ENCODE data around the gene GNB5. TPM values are rescaled to one million over a fixed set of nuclear protein-coding genes. Genes with fewer than 3 reads are reported as not detected.
"Not testable (repeated sequence)": the region's sequence is repeated elsewhere in the genome, so short reads cannot be mapped to it uniquely, and the experiment has no call there.

GNB5 gene
- total RNA-seq, 2 experiments from 2014 or later = 28.5 to 34.2 TPM

- POLR2A ChIA-PET = no interaction called here
- no peaks in the 10 kb centered on the region for H3K36me3 Mint-ChIP-seq (ENCODE audit: low read depth)
- peaks cover 4% of the 10 kb centered on the region for H3K27me3 Mint-ChIP-seq
- CTCF ChIA-PET = interaction anchor here (1.0 kb wide), 1 partner anchor 20 kb away, joined by 3 read pairs; no protein-coding TSS in a partner anchor
- no peak overlapping the region for H3K27ac Mint-ChIP-seq
- H3K4me1 Mint-ChIP-seq = no peaks in the 10 kb centered on the region
- no peak for DNase-seq
- H3K4me3 Mint-ChIP-seq = no peak overlapping the region
- H3K9me3 Mint-ChIP-seq = peaks cover 2% of the 10 kb centered on the region
Observed at GRCh38 chr15:52098323-52098722, 92.9 kb downstream of the GNB5 start.

GRCh38 chr15:52097180-52097579 lies 94.0 kb downstream of the GNB5 start:
- no peak overlapping the region for H3K4me3 Mint-ChIP-seq
- H3K4me1 Mint-ChIP-seq = no peaks in the 10 kb centered on the region
- ChIA-PET POLR2A (no interaction called here), CTCF (no interaction called here)
- no peaks in the 10 kb centered on the region for H3K36me3 Mint-ChIP-seq (ENCODE audit: low read depth)
- DNase-seq = no peak
- H3K27ac Mint-ChIP-seq = no peak overlapping the region
- peaks cover 2% of the 10 kb centered on the region for H3K9me3 Mint-ChIP-seq
- peaks cover 4% of the 10 kb centered on the region for H3K27me3 Mint-ChIP-seq

DNA sequence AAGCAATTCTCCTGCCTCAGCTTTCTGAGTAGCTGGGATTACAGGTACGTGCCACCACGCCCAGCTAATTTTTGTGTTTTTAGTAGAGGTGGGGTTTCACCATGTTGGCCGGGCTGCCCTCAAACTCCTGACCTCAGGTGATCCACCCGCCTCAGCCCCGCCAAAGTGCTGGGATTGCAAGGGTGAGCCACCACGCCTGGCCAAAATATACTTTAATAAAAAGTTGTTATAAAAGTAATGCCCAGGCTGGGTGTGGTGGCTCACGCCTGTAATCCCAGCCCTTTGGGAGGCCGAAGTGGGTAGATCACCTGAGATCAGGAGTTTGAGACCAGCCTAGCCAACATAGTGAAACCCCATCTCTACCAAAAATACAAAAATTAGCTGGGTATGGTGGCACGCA lies 94.7 kb downstream of the GNB5 start:
- POLR2A ChIA-PET; H3K27ac Mint-ChIP-seq; H3K36me3 Mint-ChIP-seq (ENCODE audit: low read depth); H3K27me3 Mint-ChIP-seq; H3K9me3 Mint-ChIP-seq; CTCF ChIA-PET; DNase-seq; H3K4me1 Mint-ChIP-seq; H3K4me3 Mint-ChIP-seq: not testable (repeated sequence)

GRCh38 chr15:52095597-52096262 lies 95.5 kb downstream of the GNB5 start:
- ChIA-PET CTCF (no interaction called here), POLR2A (no interaction called here)
- H3K27ac Mint-ChIP-seq = no peak overlapping the region
- H3K4me1 Mint-ChIP-seq = no peaks in the 10 kb centered on the region
- H3K27me3 Mint-ChIP-seq = peaks cover 4% of the 10 kb centered on the region
- peaks cover 2% of the 10 kb centered on the region for H3K9me3 Mint-ChIP-seq
- no peaks in the 10 kb centered on the region for H3K36me3 Mint-ChIP-seq (ENCODE audit: low read depth)
- H3K4me3 Mint-ChIP-seq = no peak overlapping the region
- no peak for DNase-seq

GRCh38 chr15:52094811-52095584 lies 96.2 kb downstream of the GNB5 start:
- DNase-seq = no peak
- H3K9me3 Mint-ChIP-seq = peaks cover 7% of the 10 kb centered on the region
- H3K36me3 Mint-ChIP-seq (ENCODE audit: low read depth) = no peaks in the 10 kb centered on the region
- ChIA-PET CTCF (interaction anchor here (0.6 kb wide), 1 partner anchor 8 kb away, joined by 3 read pairs; no protein-coding TSS in a partner anchor), POLR2A (no interaction called here)
- H3K27ac Mint-ChIP-seq = no peak overlapping the region
- H3K4me1 Mint-ChIP-seq = no peaks in the 10 kb centered on the region
- peaks cover 9% of the 10 kb centered on the region for H3K27me3 Mint-ChIP-seq
- no peak overlapping the region for H3K4me3 Mint-ChIP-seq

DNA sequence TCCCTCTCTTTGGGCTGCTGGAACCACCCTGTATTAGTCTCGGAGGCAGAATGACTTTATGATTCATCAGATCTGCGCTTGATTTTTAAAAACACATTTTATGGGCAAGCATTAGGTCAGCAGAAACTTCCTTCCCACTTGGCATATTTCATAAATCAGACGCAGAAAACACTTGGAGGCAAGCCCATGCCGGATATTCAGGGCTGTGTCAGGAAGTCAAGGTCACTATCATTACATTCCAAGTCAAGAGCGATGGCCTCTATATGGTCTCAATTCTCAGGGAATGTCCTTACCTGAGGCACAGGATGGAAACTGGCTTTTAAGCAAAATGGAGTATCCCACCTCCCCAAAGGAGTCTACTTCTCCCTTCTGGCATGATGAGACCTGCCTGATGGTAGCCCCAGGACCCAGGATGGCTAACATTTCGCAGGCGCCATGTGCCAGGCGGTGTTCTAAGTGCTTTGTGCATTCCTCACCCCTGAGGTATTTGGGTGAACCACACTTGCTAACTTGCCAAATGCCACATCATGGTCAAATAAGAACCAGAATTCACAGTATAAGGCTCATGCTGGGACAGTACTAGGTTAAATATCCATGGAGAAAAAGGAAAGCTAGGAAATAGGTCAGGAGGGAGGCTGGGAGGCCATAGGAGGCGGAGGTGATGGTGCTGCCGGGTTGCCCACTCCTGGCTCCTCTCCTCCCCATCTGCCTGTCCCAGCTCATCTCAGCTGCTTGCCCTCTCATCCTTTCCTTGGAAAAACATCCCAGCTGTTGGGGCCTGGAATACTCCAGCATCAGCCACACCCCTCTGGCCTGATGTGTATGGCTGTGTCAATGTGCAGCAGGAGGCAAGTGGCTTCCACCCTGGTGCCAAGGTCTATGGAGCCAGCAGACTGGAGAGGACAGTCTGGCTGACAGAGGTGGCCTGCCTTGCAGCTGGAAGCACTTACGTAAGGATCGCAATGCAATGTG lies 97.4 kb downstream of the GNB5 start:
- POLR2A ChIA-PET = no interaction called here
- Mint-ChIP-seq H3K4me1 (no peaks in the 10 kb centered on the region), H3K27me3 (peaks cover 14% of the 10 kb centered on the region), H3K9me3 (peaks cover 12% of the 10 kb centered on the region), H3K36me3 (ENCODE audit: low read depth) (peaks cover 5% of the 10 kb centered on the region), H3K4me3 (no peak overlapping the region), H3K27ac (no peak overlapping the region)
- DNase-seq = no peak
- CTCF ChIA-PET = no interaction called here

DNA sequence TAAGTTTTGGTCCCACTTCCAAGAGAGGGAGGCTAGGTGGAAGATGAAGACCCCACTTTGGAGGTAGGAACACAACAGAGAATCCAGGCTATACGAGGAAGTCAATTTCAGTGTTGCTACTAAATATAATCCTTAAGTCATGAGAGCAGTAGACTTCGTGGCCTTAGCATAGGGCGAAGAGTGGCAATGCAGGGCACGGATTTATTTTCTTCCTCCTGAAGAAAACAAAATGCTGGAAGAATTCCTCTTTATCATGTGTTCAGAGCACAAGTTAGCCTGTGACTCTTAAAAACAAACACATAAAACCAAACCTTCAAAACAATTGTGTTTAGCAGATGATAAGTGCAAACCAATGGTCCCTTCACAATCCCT lies 98.0 kb downstream of the GNB5 start:
- peaks cover 12% of the 10 kb centered on the region for H3K9me3 Mint-ChIP-seq
- no peak for DNase-seq
- ChIA-PET CTCF (no interaction called here), POLR2A (no interaction called here)
- peaks cover 14% of the 10 kb centered on the region for H3K27me3 Mint-ChIP-seq
- no peak overlapping the region for H3K27ac Mint-ChIP-seq
- no peak overlapping the region for H3K4me3 Mint-ChIP-seq
- peaks cover 5% of the 10 kb centered on the region for H3K36me3 Mint-ChIP-seq (ENCODE audit: low read depth)
- no peaks in the 10 kb centered on the region for H3K4me1 Mint-ChIP-seq

DNA sequence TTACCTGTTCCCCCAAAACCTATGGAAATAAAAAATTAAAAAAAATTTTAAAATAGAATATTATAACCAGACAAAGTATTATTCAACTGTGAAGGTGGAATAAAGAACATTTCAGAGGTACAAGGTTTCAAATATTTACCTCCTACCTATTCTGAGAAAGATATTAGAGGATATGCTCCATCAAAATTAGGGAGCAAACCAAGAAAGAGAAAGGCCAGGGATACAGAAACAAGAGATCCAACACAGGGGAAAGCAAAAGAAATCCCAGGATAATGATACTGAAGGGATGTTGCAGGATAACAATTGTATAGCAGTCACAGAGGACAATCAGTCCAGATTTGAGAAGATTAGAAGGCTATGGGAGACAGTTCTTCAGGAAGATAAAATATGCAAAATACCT lies 101.0 kb downstream of the GNB5 start:
- Mint-ChIP-seq H3K9me3 (peaks cover 10% of the 10 kb centered on the region), H3K36me3 (ENCODE audit: low read depth) (peaks cover 5% of the 10 kb centered on the region), H3K27ac (no peak overlapping the region), H3K4me3 (no peak overlapping the region), H3K4me1 (no peaks in the 10 kb centered on the region), H3K27me3 (peaks cover 13% of the 10 kb centered on the region)
- POLR2A ChIA-PET = no interaction called here
- no peak for DNase-seq
- CTCF ChIA-PET = interaction anchor here (1.4 kb wide), 1 partner anchor 137 kb away, joined by 4 read pairs; no protein-coding TSS in a partner anchor

DNA sequence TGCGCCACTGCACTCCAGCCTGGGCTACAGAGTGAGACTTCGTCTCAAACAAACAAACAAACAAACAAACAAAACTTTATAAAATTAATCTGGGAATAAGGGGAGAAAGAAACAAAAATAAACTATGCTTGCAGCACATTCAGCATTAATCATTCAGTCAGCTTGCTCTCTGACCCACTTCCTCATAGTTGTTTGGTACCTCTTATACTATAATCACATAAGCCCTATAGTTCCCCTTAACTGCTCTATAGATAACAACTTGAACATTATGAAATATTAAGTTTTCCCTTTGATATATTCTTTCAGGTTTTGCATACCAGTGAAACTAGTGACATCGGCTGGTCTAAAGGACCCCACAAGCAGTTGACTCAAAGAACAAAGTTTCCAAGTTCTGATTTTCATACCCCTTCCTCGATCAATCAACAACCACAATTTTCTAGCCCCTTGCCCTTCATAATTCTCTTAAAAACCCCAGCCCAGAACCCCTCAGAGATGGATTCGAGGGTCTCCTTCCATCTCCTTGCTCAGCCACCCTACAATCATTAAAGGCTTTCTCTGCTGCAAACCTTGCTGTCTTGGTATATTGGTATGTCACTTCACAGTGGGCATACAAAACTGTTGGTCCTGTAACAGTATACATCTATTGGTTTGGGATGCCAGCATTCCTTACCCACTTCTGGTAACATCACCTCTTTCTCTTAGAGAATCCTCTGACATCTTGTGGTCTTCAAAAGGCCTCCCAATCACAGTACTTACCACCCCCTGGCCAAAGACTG lies 105.0 kb downstream of the GNB5 start:
- DNase-seq = no peak
- Mint-ChIP-seq H3K27ac (no peak overlapping the region), H3K4me1 (peaks cover 19% of the 10 kb centered on the region), H3K36me3 (ENCODE audit: low read depth) (peaks cover 5% of the 10 kb centered on the region), H3K4me3 (no peak overlapping the region), H3K9me3 (peaks cover 10% of the 10 kb centered on the region), H3K27me3 (peaks cover 10% of the 10 kb centered on the region)
- CTCF ChIA-PET = no interaction called here
- POLR2A ChIA-PET = no interaction called here

DNA sequence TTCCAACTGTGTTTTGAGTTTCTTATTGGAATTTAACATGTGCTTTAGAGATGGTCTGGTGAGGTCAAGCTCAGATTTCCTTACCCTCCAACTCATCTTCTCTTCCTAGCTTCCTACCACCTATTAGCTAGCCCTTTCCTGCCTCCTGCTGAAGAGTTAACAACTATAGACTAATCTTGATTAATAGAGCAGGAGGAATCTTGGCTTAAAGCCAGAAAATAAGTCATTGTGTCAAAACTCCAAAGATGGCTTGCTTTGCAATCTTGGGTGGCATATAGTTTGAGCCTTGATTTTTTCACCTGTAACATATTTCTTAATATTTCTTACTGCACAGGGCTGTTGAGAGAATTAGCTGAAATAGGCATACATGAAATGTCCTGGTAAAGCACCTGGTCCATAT lies 105.9 kb downstream of the GNB5 start:
- H3K9me3 Mint-ChIP-seq = peaks cover 8% of the 10 kb centered on the region

GRCh38 chr15:52083603-52084002 lies 107.6 kb downstream of the GNB5 start:
- Mint-ChIP-seq H3K4me3 (no peak overlapping the region), H3K4me1 (peaks cover 29% of the 10 kb centered on the region), H3K27me3 (no peaks in the 10 kb centered on the region), H3K27ac (no peak overlapping the region), H3K36me3 (ENCODE audit: low read depth) (no peaks in the 10 kb centered on the region), H3K9me3 (no peaks in the 10 kb centered on the region)
- DNase-seq = no peak
- POLR2A ChIA-PET = no interaction called here
- CTCF ChIA-PET = interaction anchor here (0.7 to 1.2 kb wide), 4 partner anchors 12 to 142 kb away, joined by 3 read pairs; no protein-coding TSS in a partner anchor

More for the DNA sequence above, 105.9 kb downstream of the GNB5 start:
- ChIA-PET POLR2A (no interaction called here), CTCF (interaction anchor here (0.6 kb wide), 1 partner anchor 226 kb away, joined by 4 read pairs; no protein-coding TSS in a partner anchor)
- Mint-ChIP-seq H3K27ac (no peak overlapping the region), H3K4me3 (no peak overlapping the region), H3K27me3 (peaks cover 7% of the 10 kb centered on the region), H3K4me1 (peaks cover 21% of the 10 kb centered on the region), H3K36me3 (ENCODE audit: low read depth) (peaks cover 5% of the 10 kb centered on the region)
- DNase-seq = no peak

DNA sequence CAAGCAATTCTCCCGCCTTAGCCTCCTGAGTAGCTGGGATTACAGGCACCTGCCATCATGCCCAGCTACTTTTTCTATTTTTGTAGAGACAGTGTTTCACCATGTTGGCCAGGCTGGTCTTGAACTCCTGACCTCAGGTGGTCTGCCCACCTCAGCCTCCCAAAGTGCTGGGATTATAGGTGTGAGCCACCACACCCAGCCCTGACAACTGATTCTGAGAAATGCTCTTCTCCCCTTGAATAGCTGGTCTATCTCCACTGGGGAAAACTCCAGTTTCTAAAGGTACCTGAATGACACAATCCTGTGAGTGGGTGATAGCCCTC lies 108.2 kb downstream of the GNB5 start:
- CTCF ChIA-PET = interaction anchor here (0.9 to 1.2 kb wide), 3 partner anchors 12 to 143 kb away, joined by 3 read pairs; no protein-coding TSS in a partner anchor
- H3K27me3 Mint-ChIP-seq; H3K36me3 Mint-ChIP-seq (ENCODE audit: low read depth); H3K9me3 Mint-ChIP-seq; POLR2A ChIA-PET; H3K4me3 Mint-ChIP-seq; DNase-seq: not testable (repeated sequence)
- Mint-ChIP-seq H3K4me1 (peaks cover 31% of the 10 kb centered on the region), H3K27ac (peak overlapping the region; percentile 83)

All from activated CD4-positive, alpha-beta T cell treated with anti-CD3 and anti-CD28 coated beads, Interleukin-2, amount 10 ng/mL, durations not matched to agents 7 days and 5 days (primary cell).